Suppressor macrophage treated with lipopolysaccharide for 4 hours (primary cell): Measurements from ENCODE around the gene ACAP3.
"Not testable (repeated sequence)": the region's sequence is repeated elsewhere in the genome, so short reads cannot be mapped to it uniquely, and the experiment has no call there.

Experiments used
- DNase-seq: peaks from one replicate; pipeline ENCODE4 v3.0.0-alpha.2; 2020

The ACAP3 gene

DNA sequence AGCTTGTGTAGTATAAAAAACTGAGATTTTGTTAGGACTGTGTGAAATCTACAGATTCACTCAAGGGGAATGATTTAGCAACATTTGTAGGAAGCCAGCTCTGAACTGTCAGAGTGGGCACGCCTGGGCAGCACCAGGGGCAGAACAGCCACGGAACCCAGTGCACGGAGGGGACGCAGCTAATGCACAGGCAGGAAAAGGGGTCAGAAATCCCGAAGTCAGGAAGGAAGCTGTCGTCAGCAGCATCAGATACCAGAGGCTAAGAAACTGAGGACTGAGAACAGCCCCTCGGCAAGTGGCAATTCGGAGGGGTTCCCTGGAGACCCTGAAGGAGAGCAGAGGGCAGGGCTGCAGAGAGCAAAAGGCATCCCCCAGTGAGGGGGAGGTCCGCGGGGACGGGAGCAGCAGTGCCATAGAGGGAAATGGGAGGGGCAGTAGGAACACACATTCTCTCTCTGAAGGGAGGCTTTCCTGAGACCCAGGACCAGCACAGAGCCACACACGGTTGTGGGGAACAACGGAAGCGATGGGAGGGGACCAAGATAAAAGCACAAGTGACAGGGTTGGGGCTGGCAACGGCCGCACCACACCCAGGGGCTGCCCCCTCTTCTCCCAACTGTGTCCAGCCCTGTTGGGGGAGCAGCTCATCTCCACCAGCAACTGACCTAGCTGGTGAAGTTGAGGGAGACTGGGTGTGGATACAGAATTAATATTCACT, 46.7 kb downstream of the ACAP3 start:
- no peak for DNase-seq

DNA sequence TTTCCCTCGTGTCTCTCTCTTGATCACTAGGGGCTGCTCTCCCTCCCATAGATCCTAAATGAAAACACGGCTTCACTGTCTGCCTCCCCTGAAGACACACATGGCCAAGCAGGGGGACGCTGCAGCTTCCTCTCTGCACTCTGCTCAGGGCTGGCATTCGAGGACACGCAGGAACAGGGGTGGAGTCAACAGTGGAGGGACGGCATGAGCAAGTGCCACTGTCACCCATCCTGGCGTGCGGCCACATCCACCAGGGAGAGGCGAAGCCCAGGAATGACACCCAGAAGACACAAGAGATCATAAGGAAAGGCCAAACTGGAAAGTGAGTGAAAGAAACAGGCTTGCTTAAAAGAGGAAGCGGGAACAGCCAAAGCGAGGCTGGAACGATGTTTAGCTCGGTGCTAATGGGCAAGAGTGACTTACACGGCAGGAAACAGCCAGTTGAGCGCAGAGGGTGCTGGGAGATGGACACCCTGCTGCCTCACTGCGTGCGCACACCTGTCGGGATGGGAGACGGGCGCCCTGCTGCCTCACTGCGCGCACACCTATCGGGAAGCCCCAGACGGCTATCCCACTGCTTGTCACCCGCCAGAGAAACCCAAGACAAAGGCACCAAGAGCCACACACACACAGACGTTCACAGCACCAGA, 47.7 kb downstream of the ACAP3 start:
- DNase-seq = peak; percentile 60

DNA sequence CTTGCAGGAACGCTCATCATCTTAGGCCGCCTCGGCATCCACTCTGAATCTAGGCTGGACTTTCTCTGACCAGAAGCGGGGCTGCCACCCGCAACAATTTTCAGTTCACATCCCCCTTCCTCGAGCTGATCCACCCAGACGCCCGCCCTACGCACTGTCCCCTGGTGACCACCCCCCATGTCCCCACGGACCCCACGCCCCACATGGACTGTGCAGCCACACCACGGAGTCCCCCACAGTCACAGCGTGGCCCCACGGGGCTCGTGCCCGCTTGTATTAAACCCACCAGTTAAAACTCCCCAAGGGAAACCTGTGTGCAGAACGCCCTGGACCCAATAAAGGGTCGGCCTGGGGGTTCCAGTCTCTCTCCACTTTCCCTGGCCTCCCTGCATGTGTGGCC, 48.2 kb downstream of the ACAP3 start:
- no peak for DNase-seq

DNA sequence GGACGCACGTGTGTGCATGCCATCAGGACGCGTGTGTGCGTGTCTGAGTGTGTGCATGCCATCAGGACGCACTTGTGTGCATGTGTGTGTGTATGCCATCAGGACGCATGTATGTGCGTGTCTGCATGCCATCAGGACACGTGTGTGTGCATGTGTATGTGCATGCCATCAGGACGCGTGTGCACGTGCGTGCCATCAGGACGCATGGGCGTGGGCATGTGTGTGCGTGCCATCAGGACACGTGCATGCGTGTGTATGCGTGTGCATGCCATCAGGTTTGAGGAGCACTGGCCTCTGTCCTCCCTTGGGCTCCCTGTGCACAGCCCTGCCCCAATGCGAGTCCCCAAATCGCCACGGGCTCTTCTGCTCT, 48.6 kb downstream of the ACAP3 start:
- DNase-seq = no peak

DNA sequence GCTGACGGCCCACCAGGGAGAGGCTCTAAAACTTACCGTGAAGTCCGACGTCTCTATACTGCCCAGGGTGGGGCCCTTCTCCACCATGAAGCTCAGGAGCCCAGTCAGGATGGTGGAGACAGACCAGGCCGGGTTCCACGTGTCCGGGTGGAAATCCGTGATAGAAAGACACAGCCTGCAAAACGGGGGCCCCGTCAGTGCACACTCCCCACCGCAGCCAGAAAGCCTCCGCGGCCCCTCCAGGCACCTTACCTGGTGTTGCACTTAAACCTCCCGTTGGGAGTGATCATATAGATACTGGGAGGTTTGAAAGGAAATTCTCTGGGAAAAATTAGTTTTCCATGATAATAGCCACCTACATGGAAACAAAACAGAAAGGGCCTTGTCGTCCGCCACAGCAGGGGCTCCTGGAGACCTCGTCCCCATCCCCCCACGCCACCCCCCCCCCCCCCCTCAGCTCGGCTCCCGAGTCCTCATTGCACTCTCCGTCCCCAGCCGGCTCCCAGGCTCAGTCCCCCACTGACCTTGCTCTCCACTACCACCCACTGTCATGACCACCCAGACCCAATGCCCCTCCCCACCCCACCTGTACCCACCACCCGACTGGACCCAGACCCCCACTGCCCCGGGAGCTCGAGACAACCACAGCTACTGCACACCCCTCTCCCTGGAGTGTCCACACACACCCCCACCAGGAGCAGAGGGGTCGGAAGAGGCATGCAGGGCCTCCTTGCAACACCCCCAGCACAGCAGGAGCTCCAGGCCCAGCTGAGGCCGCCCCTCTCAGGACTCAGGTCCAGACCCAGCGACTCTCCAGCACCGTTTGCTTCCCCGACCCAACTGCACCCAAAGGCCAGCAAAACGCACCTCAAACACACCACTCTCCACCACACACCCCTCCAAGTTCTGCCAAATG, 50.5 kb downstream of the ACAP3 start:
- DNase-seq = no peak

DNA sequence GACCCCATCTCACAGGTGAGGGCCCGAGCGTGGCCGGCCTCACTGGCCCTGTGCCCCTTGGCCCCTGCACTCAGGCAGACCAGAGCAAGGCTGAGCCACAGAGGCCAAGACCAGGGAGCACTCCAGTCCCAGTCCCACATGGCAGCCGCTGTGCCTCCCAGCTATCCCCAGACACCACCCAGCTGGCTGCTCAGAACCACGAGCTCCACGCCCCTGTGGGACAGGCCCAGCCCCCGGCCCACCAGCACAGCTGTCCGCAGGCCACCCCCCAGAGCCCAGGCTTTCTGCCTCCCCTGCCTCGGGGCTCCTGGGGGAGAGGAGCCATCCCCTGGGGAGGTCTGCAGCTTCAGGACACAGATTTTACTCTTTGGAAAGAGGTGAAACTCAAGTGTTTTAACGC, 52.1 kb downstream of the ACAP3 start:
- DNase-seq = no peak

DNA sequence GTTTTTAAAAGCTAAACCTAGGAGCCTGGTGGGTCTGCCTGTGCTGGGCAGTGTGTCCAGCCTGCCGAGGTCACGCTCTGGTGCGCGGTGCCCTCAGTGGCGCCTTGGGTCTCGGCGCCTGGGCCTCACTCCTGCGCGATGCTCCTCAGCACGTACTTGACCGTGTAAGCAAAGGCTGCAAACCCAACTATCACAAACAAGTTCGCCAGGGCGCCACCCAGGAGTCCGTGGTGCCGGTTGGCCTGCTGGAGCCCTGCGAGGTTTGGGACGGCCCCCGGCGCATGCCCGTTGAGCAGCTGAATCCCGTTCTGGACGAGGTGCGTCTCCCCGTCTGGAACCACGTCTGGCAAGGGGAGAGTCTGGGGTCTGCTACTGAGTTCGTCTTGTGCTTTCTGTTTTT, 52.7 kb downstream of the ACAP3 start:
- no peak for DNase-seq

DNA sequence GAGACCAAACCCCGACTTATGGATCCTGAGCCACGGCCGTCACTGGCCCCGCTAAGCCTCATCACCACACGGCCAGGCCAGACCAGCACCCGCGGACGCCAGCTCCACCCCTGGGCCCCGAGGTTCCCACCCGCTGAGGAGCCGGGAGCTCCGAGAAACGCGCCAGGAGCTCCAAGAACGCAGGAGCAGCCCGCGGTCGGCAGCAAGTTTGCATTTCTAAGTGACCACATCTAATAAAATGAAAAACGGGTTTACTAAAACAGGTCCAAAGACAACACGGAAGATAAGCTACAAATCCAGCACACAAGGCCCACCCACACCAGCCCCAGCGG, 53.1 kb downstream of the ACAP3 start:
- DNase-seq = no peak

DNA sequence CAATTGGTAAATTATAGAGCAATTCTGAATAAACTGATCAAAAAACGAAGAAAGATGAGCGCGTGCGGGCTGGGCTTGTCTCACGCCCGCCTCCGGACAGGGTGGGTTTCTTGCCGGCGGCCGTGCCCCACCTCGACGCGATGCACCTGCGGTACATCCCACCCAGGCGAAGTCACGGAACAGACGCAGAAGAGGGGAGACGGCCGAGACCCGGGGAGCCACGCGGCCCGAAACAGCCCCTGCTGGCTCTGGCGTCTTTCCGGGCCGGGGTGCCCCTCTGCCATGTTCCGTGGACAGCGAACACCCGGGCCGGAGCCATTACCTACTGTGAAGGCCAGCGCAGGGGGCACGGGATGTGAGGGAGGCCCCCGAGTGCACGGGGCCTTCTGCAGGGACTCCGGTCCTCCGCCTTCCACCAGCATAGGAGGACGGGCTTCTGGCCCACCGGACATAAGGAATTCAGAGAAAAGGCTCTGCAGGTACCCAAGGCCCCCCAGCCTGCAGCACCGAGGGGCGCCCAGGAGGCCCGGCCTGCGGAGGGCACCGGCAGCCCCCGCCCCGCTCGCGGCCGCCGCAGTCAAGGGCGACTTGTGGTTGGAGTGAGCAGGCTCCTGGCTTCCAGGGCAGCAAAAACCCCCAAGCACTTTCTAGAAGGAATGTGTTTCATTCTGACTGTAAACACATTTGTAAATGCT, 53.6 kb downstream of the ACAP3 start:
- DNase-seq = no peak

DNA sequence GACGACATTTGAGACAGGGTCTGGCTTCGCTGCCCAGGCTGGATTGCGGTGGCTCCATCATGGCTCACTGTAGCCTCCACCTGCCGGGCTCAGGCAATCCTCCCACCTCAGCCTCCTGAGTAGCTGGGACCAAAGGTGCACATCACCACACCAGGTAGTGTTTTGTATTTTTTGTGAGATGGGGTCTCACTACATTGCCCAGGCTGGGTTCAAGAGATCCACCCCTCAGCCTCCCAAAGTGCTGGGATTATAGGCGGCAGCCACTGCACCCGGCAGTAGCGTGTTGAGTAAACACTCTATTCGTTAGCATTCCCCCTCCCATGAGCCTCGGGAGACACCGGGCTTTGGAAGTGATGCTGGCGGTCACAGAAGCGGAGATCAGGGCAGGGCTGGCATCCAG, 54.4 kb downstream of the ACAP3 start:
- no peak for DNase-seq

DNA sequence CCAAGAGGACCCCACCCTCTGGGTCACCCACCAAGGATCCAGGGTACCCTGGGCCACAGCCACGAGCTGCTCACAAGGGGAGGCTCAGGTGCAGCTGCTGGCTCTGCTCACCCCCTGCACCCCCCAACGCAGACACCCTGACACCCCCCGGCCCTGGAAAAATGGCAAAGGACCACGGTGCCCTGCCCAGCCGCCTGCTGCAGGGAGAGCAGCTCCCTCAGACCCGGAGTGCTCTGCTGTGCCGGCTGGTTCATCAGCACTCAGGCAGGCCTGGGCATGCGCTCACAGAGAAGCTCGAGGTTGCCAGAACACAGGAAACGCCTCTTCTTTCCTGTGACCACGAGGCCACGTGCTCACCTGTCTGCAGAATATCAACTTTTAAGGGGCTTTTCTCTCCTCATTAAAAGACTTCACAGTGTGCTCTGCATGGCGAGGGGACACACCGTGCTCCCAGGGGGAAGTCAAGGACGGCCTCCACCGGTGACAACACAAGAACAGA, 56.9 kb downstream of the ACAP3 start:
- no peak for DNase-seq

DNA sequence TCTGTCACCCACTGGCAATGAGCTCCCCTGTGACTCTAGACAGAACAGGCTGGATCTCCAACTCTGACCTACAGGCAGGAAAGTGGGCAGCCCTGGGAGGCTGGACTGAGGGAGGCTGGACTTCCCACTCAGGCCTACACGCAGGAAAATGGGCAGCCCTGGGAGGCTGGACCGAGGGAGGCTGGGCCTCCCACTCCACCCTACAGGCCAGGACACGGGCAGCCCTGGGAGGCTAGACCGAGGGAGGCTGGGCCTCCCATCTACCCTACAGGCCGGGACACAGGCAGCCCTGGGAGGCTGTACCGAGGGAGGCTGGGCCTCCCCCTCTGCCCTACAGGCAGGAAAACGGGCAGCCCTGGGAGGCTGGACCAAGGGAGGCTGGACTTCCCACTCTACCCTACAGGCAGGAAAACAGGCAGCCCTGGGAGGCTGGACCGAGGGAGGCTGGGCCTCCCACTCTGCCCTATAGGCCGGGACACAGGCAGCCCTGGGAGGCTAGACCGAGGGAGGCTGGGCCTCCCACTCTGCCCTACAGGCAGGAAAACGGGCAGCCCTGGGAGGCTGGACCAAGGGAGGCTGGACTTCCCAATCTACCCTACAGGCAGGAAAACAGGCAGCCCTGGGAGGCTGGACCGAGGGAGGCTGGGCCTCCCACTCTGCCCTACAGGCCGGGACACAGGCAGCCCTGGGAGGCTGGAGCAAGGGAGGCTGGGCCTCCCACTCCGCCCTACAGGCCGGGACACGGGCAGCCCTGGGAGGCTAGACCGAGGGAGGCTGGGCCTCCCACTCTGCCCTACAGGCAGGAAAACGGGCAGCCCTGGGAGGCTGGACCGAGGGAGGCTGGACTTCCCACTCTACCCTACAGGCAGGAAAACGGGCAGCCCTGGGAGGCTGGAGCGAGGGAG, 59.5 kb downstream of the ACAP3 start:
- DNase-seq = not testable (repeated sequence)

DNA sequence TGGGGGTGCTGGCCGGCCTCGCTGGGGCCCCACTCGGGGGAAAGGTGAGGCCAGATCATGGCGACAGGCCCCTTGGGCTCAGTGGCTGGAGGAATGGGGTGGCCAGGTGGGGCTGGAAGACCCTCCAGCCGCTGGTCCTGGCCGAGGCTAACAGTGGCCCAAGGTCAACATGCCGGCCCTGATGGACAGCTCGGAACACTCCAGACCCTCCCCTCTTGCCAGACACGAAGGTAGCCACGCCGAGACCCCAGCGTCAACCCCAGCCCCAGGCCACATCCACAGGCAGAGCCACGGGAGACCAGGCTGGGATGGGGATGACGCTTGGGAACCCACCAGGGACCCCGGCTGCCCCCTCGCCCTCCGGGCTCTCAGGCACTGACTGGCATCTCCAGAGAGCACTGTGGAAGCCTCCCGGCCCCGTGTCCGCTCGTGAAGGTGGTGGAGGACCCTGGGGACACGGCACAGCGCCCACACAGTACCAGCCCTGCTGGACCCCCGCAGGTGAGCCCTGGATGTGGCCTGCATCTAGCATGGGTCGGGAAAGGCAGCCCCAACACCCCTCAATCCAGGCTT, 60.3 kb downstream of the ACAP3 start:
- no peak for DNase-seq

DNA sequence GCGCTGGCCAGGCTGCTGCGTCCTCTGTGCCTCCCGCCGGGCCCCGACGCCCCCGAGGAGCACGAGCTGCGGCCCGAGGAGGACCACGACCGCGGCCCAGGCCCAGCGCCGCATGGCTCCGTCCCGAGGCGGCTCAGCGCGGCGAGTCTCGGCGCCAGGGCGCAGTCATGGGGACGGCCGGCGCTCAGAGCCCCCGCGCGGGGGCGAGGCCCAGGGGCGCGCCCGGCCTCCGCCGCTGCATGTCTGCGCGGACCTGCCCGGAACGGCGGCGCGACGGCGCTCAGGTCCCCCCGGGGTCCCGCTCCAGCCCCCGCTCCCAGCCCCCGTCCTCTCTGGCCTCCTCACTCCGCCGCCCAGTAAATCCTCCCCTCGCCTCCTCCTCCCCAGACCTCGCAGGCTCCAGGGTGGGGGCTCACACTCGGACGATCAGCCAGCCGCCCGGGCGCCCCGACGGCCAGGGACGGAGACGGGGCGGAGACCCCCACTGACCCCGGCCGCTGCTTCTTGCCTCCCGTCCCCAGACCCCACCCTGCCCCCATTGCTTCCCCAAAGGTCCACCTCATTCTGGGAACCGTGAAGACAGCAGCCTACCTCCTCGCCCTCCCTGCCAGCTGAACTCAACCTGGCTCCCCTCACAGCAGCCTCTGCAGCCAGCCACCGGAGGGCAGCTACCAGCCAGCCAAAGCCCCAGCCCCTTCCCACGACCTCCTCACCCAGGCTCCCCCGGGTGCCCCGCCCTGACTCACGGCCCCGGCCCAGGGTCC, 61.0 kb downstream of the ACAP3 start, which contains the start of gene C1QTNF12:
TSS of gene C1QTNF12 (minus strand) at position 146 of the 764 bp plus-strand sequence. CDS start at position 114, 32 bp downstream.
- no peak for DNase-seq

DNA sequence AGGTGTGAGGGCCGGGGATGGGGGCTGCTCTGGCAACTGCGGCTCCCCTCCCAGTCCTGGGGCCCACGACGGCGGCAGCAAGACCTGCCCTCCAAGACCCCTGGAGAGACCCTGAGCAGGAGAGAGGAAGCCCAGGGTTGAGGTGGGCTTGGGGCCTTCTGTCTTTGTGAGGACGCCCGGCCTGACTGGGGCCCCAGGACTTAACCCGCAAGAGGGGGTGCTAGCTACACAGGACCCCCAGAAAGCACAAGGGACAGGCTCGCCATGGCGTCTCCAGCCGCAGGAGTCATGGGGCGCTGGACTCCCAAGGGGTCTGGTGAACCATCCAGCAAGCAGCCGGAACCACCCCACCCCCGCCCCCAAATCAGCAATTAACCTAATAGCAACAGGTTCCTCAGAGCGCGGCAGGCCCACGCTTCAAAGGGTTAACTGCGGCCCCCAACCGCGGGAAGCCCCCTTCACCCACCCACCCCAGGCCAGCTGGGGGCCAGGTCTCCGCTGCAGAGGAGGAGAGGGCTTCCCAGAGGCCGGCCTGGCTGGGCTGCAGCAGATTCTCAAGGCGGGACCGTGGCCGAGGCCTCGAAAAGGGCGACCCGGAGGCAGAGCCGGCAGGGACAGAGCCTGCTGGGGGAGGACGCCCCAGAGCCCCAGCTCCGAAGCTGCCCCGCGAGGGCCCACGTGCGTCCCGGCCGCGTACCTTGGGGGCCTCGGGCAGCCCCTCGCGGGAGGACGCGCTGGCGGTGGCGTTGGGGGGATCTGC, 61.7 kb downstream of the ACAP3 start:
- no peak for DNase-seq

DNA sequence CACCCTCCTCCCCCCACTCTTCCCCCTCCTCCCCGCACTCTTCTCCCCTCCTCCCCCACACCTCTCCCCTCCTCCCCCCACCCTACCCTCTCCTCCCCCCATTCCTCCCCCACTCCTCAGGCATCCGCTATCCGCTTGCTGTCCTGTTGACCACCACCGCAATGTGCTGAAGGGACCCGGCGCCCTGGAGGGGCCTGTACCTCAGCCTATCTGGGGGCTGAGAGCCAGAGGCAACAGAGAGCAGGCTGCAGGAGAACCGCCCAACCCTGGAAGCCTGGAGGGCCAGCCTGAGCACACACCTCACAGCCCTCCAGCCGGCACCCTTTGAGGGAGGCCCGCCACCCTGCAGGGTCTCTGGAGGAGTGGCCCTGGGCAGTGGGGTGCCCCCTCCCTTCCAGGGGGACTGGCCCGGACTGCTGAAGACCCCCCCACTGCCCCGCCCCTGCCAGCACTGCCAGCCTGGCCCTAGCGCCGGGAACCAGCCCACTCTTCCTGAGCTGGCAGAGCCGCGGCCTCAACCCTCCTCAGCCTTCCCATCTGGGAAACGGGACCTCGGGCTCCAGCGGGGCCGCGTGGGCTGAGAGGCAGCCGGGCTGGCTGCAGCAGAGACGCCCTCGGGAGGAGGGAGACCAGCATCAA, 62.4 kb downstream of the ACAP3 start:
- DNase-seq = no peak

DNA sequence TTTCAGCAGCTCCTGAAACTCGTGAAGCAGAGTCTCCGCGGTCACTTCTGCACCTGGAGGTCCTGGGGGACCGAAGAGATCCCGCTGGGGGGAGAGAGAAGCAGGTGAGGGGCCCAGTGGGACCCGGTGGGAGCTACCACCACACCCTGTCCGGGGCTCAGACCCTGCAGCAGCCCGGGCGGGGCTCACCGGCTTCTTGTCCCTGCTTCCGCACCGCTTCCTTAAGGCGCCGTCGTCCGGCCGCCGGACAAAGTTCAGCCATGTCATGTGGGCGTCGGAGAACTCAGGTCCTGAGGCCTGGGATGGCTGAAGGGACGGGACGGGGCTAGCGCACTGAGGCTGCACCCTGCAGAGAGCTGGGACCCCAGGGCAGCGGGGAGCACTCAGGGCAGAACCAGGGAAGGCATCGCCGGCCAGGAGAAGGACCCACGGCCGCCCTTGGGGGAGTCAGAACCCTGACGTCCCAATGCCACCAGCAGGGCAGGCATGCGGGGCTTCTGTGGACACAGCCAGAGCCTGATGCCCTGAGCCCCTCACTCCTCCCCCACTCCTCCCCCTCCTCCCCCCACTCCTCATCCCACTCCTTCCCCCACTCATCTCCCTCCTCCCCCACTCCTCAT, 63.4 kb downstream of the ACAP3 start:
- no peak for DNase-seq

DNA sequence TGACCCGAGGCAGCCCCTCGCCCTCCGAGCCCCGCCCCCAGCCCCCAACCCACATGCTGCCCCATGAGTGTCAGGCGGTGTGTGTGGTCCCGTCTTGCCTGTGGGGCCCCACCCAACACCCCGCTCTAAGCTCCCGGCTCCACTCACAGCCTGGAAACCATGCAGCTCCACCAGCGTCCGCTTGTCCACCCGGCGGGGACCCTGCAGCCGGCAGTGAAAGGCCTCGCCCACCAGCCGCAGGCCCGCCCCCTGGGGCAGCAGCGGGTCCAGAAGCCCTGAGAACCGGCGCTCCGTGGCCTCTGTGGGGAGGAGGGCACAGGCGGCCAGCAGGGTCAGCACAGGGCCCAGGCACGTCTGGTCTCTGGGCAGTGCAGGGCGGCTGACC, 63.9 kb downstream of the ACAP3 start:
- no peak for DNase-seq

DNA sequence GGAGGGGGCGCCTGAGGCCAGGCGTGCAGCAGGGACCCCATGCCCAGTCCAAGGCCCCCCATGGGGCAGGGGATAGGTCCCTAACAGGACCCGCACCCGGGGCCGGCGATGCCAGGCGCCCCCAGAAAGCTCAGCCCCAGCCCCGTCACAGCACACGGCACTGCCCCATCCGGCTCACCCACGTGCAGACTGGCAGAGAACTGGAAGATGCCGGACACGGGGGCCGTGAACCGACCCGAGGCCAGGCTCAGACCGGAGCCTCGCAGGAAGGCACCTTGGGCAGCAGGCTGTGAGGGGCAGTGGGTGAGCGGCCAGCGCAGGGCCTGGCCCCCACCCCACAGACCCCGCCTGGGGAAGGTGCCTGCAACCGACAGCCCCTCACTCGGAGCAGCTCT, 64.5 kb downstream of the ACAP3 start:
- no peak for DNase-seq
